Measurements from ENCODE around the gene RAB11B.
A peak's percentile ranks its signal among the peaks of the same experiment; 100 is the strongest.
"Not testable (repeated sequence)": the region's sequence is repeated elsewhere in the genome, so short reads cannot be mapped to it uniquely, and the experiment has no call there.

The RAB11B gene

DNA sequence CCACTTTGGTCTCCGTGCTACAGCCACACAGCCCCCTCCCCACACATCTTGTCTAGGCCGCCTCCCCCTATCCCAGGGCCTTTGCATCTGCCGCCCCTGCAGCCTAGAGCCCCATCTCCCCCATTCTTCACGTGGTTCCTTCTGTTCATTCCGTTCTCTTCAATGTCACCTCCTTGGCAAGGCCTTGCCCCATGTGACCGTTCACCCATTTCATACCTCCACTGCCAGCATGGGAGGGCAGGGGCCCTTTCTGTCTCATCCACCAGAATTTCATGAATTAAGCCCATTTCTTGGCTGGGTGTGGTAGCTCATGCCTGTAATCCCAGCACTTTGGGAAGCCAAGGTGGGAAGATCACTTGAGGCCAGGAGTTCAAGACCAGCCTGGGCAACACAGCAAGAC lies 38.9 kb downstream of the RAB11B start:
- DNase-seq (ENCODE audit: low spot score), result no peak

DNA sequence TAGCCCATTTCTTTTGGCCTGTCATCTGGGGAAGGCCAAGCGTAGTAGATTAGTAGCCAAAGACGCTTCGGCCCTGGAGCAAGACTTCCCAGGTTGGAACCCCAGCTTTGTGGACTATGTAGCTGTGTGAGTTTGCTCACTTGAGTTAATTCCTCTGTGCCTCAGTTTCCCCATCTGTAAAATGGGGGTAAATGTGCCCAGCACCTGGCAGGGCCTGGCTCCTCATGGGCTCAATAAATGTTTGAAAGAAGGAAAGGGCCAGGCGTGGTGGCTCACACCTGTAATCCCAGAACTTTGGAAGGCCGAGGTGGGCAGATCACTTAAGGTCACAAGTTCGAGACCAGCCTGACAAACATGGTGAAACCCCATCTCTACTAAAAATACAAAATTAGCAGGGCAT lies 39.7 kb downstream of the RAB11B start:
- no peak for DNase-seq (ENCODE audit: low spot score)

DNA sequence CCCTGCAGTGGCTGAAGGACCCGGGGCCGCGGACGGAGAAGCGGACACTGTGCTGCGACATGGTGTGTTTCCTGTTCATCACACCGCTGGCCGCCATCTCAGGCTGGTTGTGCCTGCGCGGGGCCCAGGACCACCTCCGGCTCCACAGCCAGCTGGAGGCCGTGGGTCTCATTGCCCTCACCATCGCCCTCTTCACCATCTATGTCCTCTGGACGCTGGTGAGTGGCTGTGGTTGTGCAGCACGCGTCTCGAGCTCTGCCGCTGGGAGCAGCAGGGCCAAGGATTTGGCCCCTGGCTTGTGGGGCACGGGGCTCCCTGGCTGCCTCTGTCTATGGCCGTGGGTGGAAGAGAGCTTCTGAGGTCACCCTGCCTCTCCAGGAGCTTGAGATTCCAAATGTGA lies 40.5 kb downstream of the RAB11B start:
- DNase-seq (ENCODE audit: low spot score), result no peak

- DNase-seq (ENCODE audit: low spot score), result no peak
Observed at GRCh38 chr19:8438236-8438635, 48.1 kb downstream of the RAB11B start.

GRCh38 chr19:8441725-8442544 lies 51.8 kb downstream of the RAB11B start:
- no peak for DNase-seq (ENCODE audit: low spot score)

- not testable (repeated sequence) for DNase-seq (ENCODE audit: low spot score)
Observed at GRCh38 chr19:8444140-8444676, 54.0 kb downstream of the RAB11B start.

DNA sequence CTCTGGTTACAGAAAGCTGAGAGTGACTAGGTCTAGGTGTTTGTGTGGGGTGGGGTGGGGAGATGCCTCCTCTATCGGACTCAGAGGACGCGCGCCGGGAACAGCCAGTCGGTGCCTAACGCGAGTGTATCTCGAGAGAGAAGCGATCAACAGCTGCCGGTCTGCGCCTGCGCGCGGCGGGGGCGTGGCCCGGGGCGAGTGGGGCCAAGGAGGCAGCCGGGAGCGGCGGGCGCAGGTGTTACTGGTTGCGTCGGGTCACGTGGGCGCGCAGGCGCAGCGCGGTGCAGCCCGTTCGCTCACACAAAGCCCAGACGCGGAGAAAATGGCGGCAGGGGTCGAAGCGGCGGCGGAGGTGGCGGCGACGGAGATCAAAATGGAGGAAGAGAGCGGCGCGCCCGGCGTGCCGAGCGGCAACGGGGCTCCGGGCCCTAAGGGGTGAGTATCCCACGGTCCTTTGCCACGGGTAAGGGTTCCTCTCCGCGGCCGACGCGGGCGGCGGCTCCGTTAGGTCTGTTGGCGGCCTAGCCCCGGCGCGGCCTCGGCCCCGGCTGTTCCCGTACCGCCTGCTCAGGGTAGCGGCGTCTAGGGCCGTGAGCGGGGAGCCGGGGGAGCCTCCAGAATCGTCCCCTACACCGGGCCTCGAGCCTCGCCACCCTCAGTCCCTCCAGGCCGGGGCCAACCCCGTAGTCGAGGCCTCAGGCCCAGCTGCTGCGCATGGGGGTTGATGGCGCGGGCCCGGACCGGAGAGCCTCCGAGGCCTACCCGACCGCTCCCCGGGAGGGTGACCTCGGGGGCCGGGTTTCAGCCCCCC lies 54.7 kb downstream of the RAB11B start, which contains the start of gene HNRNPM:
Gene HNRNPM (plus strand): TSS at position 299 of the 811 bp plus-strand sequence. CDS start 24 bp downstream, at position 323.
- DNase-seq (ENCODE audit: low spot score), result peak; percentile 98

DNA sequence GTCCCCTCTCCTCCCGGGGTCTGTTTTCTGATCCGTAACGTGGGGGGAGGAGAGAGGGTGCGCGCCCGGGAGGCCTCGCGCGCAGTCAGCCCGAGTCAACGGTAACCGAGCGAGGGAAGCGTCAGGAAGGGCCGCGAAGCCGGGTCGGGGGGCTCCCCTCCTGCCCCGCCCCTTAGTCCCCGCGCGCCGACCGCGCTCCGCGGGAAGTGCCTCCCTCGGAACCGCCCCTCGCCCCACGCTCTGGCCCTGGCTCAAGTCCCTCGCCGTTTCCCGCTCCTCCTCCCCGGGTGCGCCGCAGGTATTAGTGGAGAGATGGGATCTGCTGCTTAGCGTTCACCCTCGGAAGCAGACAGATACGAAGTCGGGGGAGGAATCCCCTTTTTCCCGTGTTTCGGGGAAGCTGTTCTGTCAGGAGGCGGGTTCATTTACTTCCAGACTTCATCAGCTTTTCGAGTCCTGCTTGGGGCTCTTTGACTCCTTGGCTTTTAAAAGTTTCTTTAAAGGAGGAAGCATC lies 55.4 kb downstream of the RAB11B start:
- peak; percentile 33 for DNase-seq (ENCODE audit: low spot score)

GRCh38 chr19:8446061-8446709 lies 56.0 kb downstream of the RAB11B start:
- DNase-seq (ENCODE audit: low spot score), result no peak

- DNase-seq (ENCODE audit: low spot score), result no peak
Observed at GRCh38 chr19:8449830-8450229, 59.7 kb downstream of the RAB11B start.

DNA sequence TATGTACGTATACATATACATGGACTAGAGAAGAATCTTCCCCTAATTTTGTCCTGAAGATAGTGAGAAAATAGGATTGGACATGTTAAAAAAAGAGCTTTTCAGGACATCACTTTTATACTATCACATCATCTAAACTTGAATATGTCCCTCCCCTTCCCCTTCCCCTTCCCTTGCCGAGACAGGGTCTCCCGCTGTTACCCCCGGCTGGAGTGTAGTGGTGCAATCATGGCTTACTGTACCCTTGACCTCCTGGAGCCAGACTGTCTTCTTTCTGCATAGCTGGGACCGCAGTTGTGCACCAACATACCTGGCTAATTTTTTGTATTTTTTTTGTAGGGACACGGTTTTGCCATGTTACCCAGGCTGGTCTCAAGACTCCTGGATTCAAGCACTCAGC lies 61.2 kb downstream of the RAB11B start:
- DNase-seq (ENCODE audit: low spot score), result no peak

- no peak for DNase-seq (ENCODE audit: low spot score)
Observed at GRCh38 chr19:8451885-8452284, 61.7 kb downstream of the RAB11B start.

- no peak for DNase-seq (ENCODE audit: low spot score)
Observed at GRCh38 chr19:8452446-8453123, 62.4 kb downstream of the RAB11B start.

- DNase-seq (ENCODE audit: low spot score), result no peak
Observed at GRCh38 chr19:8453616-8454015, 63.5 kb downstream of the RAB11B start.

All from Ammon's horn (tissue), 1 donor.